ENCODE results near the gene TLR6. TPM values are rescaled to one million over a fixed set of nuclear protein-coding genes. Genes with fewer than 3 reads are reported as not detected.

TLR6 gene
- total and polyA plus RNA-seq, 10 of the 15 experiments (the other 5 are each of a cell fraction or from before 2014, with no cell fraction given) = 1.1 to 49.4 (median 12.5) TPM

DNA sequence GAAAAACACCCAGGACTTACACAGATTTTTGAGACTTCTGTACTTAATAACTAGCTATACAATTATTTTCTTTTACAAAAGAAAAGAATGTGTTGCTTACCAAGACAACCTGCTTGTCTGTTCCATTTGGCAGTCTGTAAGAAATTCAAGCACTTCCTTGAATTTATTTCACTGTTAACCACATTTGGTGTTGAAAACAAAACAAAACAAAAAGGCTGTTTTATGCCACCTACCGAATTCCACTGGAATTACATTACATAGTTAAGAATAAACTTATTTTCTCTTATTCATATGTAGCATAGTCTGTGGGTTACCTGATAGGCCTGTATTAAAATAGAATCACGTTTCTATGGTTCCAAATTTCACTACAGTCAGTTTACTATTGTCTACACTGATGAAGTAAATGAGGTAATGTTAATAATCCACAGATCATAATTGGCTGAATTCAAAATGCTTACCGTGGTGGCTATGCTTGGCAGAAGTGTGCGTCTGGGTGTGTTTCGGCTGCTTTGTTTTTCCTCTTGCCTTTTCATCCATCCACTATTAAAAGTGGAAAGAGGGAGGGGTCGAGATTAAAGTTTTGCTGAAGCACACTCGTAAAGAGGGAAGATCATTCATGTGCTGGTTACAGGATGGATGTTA lies 51.8 kb downstream of the TLR6 start, which contains the start of gene TLR1 (continued):
- TF ChIP-seq, protein P1, sequence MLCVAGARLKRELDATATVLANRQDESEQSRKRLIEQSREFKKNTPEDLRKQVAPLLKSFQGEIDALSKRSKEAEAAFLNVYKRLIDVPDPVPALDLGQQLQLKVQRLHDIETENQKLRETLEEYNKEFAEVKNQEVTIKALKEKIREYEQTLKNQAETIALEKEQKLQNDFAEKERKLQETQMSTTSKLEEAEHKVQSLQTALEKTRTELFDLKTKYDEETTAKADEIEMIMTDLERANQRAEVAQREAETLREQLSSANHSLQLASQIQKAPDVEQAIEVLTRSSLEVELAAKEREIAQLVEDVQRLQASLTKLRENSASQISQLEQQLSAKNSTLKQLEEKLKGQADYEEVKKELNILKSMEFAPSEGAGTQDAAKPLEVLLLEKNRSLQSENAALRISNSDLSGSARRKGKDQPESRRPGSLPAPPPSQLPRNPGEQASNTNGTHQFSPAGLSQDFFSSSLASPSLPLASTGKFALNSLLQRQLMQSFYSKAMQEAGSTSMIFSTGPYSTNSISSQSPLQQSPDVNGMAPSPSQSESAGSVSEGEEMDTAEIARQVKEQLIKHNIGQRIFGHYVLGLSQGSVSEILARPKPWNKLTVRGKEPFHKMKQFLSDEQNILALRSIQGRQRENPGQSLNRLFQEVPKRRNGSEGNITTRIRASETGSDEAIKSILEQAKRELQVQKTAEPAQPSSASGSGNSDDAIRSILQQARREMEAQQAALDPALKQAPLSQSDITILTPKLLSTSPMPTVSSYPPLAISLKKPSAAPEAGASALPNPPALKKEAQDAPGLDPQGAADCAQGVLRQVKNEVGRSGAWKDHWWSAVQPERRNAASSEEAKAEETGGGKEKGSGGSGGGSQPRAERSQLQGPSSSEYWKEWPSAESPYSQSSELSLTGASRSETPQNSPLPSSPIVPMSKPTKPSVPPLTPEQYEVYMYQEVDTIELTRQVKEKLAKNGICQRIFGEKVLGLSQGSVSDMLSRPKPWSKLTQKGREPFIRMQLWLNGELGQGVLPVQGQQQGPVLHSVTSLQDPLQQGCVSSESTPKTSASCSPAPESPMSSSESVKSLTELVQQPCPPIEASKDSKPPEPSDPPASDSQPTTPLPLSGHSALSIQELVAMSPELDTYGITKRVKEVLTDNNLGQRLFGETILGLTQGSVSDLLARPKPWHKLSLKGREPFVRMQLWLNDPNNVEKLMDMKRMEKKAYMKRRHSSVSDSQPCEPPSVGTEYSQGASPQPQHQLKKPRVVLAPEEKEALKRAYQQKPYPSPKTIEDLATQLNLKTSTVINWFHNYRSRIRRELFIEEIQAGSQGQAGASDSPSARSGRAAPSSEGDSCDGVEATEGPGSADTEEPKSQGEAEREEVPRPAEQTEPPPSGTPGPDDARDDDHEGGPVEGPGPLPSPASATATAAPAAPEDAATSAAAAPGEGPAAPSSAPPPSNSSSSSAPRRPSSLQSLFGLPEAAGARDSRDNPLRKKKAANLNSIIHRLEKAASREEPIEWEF (IDR thresholded peaks at IDR 0.05; ENCODE audit: insufficient replicate concordance, low read depth, low read length) = no peak
- TF ChIP-seq JUND (IDR thresholded peaks at IDR 0.05; ENCODE audit: low read depth, low read length) (no peak), PML (IDR thresholded peaks at IDR 0.05; ENCODE audit: low read length) (no peak), STAT1 (conservative IDR thresholded peaks at IDR 0.05) (no peak), BACH1 (IDR thresholded peaks at IDR 0.05; ENCODE audit: borderline replicate concordance) (no peak), DPF2 (IDR thresholded peaks at IDR 0.05) (no peak), EED (IDR thresholded peaks at IDR 0.05; ENCODE audit: low read depth) (no peak), GATAD2B (conservative IDR thresholded peaks at IDR 0.05; ENCODE audit: low read depth) (no peak), STAT3 (IDR thresholded peaks at IDR 0.05; ENCODE audit: low read depth, low read length) (no peak), SREBF2 (IDR thresholded peaks at IDR 0.05; ENCODE audit: low read length) (no peak), SP1 (IDR thresholded peaks at IDR 0.05; ENCODE audit: low read depth, low read length) (no peak), HDGF (IDR thresholded peaks at IDR 0.05) (no peak), NFYA (IDR thresholded peaks at IDR 0.05; ENCODE audit: borderline replicate concordance, low read depth, low read length) (no peak), MYC (IDR thresholded peaks at IDR 0.05; ENCODE audit: insufficient read depth, insufficient read length, insufficient replicate concordance, low read length, severe bottlenecking) (no peak), JUNB (IDR thresholded peaks at IDR 0.05) (no peak)
- TF ChIP-seq, protein P2, sequence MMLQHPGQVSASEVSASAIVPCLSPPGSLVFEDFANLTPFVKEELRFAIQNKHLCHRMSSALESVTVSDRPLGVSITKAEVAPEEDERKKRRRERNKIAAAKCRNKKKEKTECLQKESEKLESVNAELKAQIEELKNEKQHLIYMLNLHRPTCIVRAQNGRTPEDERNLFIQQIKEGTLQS (IDR thresholded peaks at IDR 0.05; ENCODE audit: borderline replicate concordance, extremely low read depth, low read depth, low read length) = no peak
- TF ChIP-seq, protein P3, sequence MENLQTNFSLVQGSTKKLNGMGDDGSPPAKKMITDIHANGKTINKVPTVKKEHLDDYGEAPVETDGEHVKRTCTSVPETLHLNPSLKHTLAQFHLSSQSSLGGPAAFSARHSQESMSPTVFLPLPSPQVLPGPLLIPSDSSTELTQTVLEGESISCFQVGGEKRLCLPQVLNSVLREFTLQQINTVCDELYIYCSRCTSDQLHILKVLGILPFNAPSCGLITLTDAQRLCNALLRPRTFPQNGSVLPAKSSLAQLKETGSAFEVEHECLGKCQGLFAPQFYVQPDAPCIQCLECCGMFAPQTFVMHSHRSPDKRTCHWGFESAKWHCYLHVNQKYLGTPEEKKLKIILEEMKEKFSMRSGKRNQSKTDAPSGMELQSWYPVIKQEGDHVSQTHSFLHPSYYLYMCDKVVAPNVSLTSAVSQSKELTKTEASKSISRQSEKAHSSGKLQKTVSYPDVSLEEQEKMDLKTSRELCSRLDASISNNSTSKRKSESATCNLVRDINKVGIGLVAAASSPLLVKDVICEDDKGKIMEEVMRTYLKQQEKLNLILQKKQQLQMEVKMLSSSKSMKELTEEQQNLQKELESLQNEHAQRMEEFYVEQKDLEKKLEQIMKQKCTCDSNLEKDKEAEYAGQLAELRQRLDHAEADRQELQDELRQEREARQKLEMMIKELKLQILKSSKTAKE (IDR thresholded peaks at IDR 0.05; ENCODE audit: low read depth, poor library complexity, severe bottlenecking) = no peak
- TF ChIP-seq, protein P4, sequence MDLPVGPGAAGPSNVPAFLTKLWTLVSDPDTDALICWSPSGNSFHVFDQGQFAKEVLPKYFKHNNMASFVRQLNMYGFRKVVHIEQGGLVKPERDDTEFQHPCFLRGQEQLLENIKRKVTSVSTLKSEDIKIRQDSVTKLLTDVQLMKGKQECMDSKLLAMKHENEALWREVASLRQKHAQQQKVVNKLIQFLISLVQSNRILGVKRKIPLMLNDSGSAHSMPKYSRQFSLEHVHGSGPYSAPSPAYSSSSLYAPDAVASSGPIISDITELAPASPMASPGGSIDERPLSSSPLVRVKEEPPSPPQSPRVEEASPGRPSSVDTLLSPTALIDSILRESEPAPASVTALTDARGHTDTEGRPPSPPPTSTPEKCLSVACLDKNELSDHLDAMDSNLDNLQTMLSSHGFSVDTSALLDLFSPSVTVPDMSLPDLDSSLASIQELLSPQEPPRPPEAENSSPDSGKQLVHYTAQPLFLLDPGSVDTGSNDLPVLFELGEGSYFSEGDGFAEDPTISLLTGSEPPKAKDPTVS (IDR thresholded peaks at IDR 0.05; ENCODE audit: low read depth, low read length) = no peak
- TF ChIP-seq, protein P5, sequence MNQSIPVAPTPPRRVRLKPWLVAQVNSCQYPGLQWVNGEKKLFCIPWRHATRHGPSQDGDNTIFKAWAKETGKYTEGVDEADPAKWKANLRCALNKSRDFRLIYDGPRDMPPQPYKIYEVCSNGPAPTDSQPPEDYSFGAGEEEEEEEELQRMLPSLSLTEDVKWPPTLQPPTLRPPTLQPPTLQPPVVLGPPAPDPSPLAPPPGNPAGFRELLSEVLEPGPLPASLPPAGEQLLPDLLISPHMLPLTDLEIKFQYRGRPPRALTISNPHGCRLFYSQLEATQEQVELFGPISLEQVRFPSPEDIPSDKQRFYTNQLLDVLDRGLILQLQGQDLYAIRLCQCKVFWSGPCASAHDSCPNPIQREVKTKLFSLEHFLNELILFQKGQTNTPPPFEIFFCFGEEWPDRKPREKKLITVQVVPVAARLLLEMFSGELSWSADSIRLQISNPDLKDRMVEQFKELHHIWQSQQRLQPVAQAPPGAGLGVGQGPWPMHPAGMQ (IDR thresholded peaks at IDR 0.05; ENCODE audit: borderline replicate concordance) = no peak
